NCI-H2081 treated with DMSO at 0.1 percent for 48 hours (cell line): ENCODE measurements around the gene ZPBP2.
"Not testable (repeated sequence)": the region's sequence is repeated elsewhere in the genome, so short reads cannot be mapped to it uniquely, and the experiment has no call there.

Source experiments
- DNase-seq: peaks from one replicate; lab custom pipeline; 2025; lab: John Stamatoyannopoulos, UW

The ZPBP2 gene

GRCh38 chr17:39855911-39856649 is 11.9 kb upstream of the ZPBP2 start:
- DNase-seq = not testable (repeated sequence)

- DNase-seq = no peak
These were observed 6.8 kb upstream of the ZPBP2 start for GRCh38 chr17:39861235-39861634.

- no peak for DNase-seq
These were observed 4.6 kb upstream of the ZPBP2 start for GRCh38 chr17:39863244-39863917.

GRCh38 chr17:39863918-39864746 is 3.9 kb upstream of the ZPBP2 start, which contains the start of gene IKZF3:
IKZF3 (minus strand) TSS chr17:39864312; CDS start chr17:39864126, 186 bp downstream.
- DNase-seq = peak; percentile 26

GRCh38 chr17:39866013-39866730 is 1.8 kb upstream of the ZPBP2 start:
- DNase-seq = no peak

- no peak for DNase-seq
These were observed 720 bp upstream of the ZPBP2 start for GRCh38 chr17:39867084-39867879.

- no peak for DNase-seq
These were observed 546 bp downstream of the ZPBP2 start for GRCh38 chr17:39868554-39868942.

GRCh38 chr17:39870776-39871175 is 2.8 kb downstream of the ZPBP2 start:
- DNase-seq = no peak

GRCh38 chr17:39871801-39872200 is 3.8 kb downstream of the ZPBP2 start:
- no peak for DNase-seq

GRCh38 chr17:39872751-39873150 is 4.7 kb downstream of the ZPBP2 start:
- no peak for DNase-seq

- not testable (repeated sequence) for DNase-seq
These were observed 18.1 kb downstream of the ZPBP2 start for GRCh38 chr17:39886102-39886501.

GRCh38 chr17:39887078-39887477 is 19.1 kb downstream of the ZPBP2 start:
- no peak for DNase-seq

- DNase-seq = no peak
These were observed 21.2 kb downstream of the ZPBP2 start for GRCh38 chr17:39889200-39889599.

GRCh38 chr17:39894681-39895376 is 26.8 kb downstream of the ZPBP2 start:
- DNase-seq = no peak

- DNase-seq = no peak
These were observed 30.1 kb downstream of the ZPBP2 start for GRCh38 chr17:39898088-39898487.

- DNase-seq = no peak
These were observed 31.2 kb downstream of the ZPBP2 start for GRCh38 chr17:39899215-39899614.

GRCh38 chr17:39902027-39902426 is 34.0 kb downstream of the ZPBP2 start:
- DNase-seq = not testable (repeated sequence)

GRCh38 chr17:39903158-39903884 is 35.3 kb downstream of the ZPBP2 start:
- no peak for DNase-seq

- no peak for DNase-seq
These were observed 36.9 kb downstream of the ZPBP2 start for GRCh38 chr17:39904990-39905288.

- no peak for DNase-seq
These were observed 40.9 kb downstream of the ZPBP2 start for GRCh38 chr17:39908789-39909352.
